SK-N-SH treated with all-trans-retinoic acid at 6 μM for 48 hours (cell line): Measurements from ENCODE around the gene FRK.

ENCODE experiments used
- ATAC-seq: fragments of 200-7000 bp; cut with Tn5 transposase; 3 replicates; pipeline ENCODE4 v1.9.1; 2020; ENCODE audit warnings: mild to moderate bottlenecking, moderate library complexity
- BACH2 ChIP-seq: fragments of 250-450 bp; sonication (Bioruptor Pico); IDR thresholded peaks from 2 replicates; pipeline ENCODE4 v1.9.0; 2021; ENCODE audit warnings: mild to moderate bottlenecking, borderline replicate concordance
- CREB5 ChIP-seq: fragments of 250-450 bp; sonication (Bioruptor Pico); IDR thresholded peaks from 2 replicates; pipeline ENCODE4 v1.5.1; 2020; ENCODE audit warnings: low read depth, mild to moderate bottlenecking, moderate library complexity
- CSDC2 ChIP-seq: fragments of 250-450 bp; sonication (Bioruptor Pico); IDR thresholded peaks from 2 replicates; pipeline ENCODE4 v1.5.0; 2020; ENCODE audit warnings: mild to moderate bottlenecking, moderate library complexity
- CSRNP3 ChIP-seq: fragments of 250-450 bp; sonication (Bioruptor Pico); IDR thresholded peaks from 2 replicates; pipeline ENCODE4 v1.5.1; 2021; ENCODE audit warnings: mild to moderate bottlenecking, moderate library complexity
- ESRRG ChIP-seq: fragments of 250-450 bp; sonication (Bioruptor Pico); IDR thresholded peaks from 2 replicates; pipeline ENCODE4 v1.6.1; 2021; ENCODE audit warnings: mild to moderate bottlenecking
- GLIS3 ChIP-seq: fragments of 250-450 bp; sonication (Bioruptor Pico); IDR thresholded peaks from 2 replicates; pipeline ENCODE4 v1.5.0; 2020; ENCODE audit warnings: mild to moderate bottlenecking, moderate library complexity
- ISL1 ChIP-seq: fragments of 250-450 bp; sonication (Bioruptor Pico); IDR thresholded peaks from 2 replicates; pipeline ENCODE4 v2.1.2; 2022; ENCODE audit warnings: mild to moderate bottlenecking, moderate library complexity
- PATZ1 ChIP-seq: fragments of 250-450 bp; sonication (Bioruptor Pico); IDR thresholded peaks from 2 replicates; pipeline ENCODE4 v1.8.0; 2020; ENCODE audit warnings: mild to moderate bottlenecking, moderate library complexity, borderline replicate concordance
- POU6F1 ChIP-seq: fragments of 250-450 bp; sonication (Bioruptor Pico); IDR thresholded peaks from 2 replicates; pipeline ENCODE4 v1.8.0; 2021; ENCODE audit warnings: low read depth, mild to moderate bottlenecking, moderate library complexity, borderline replicate concordance
- PPARA ChIP-seq: fragments of 250-450 bp; sonication (Bioruptor Pico); IDR thresholded peaks from 2 replicates; pipeline ENCODE4 v1.5.0; 2020; ENCODE audit warnings: mild to moderate bottlenecking, borderline replicate concordance
- RARB ChIP-seq: fragments of 250-450 bp; sonication (Bioruptor Pico); IDR thresholded peaks from 2 replicates; pipeline ENCODE4 v1.8.0; 2021; ENCODE audit warnings: mild to moderate bottlenecking, moderate library complexity
- TCF4 ChIP-seq: fragments of 250-450 bp; sonication (Bioruptor Pico); IDR thresholded peaks from 2 replicates; pipeline ENCODE4 v1.8.0; 2021; ENCODE audit warnings: mild to moderate bottlenecking, moderate library complexity, borderline replicate concordance
- TSHZ2 ChIP-seq: fragments of 250-450 bp; sonication (Bioruptor Pico); IDR thresholded peaks from 2 replicates; pipeline ENCODE4 v1.5.0; 2020; ENCODE audit warnings: mild to moderate bottlenecking, moderate library complexity
- ZC3H10 ChIP-seq: fragments of 250-450 bp; sonication (Bioruptor Pico); IDR thresholded peaks from 2 replicates; pipeline ENCODE4 v1.5.1; 2021; ENCODE audit warnings: mild to moderate bottlenecking, moderate library complexity
- ZFP30 ChIP-seq: fragments of 450-650 bp; formaldehyde crosslinking; IDR thresholded peaks from 2 replicates; pipeline ENCODE4 v1.5.0; 2022; ENCODE audit warnings: mild to moderate bottlenecking, moderate library complexity
- ZNF70 ChIP-seq: fragments of 450-650 bp; formaldehyde crosslinking; IDR thresholded peaks from 2 replicates; pipeline ENCODE4 v1.5.0; 2020; ENCODE audit warnings: mild to moderate bottlenecking, moderate library complexity
- ZNF8 ChIP-seq: fragments of 450-650 bp; formaldehyde crosslinking; IDR thresholded peaks from 2 replicates; pipeline ENCODE4 v1.5.0; 2020; ENCODE audit warnings: mild to moderate bottlenecking, moderate library complexity

The FRK gene

GRCh38 chr6:115887891-115888290 lies 172.8 kb downstream of the FRK start:
- ATAC-seq = no peak
- TF ChIP-seq CSDC2 (CRISPR knock-in tag) (no peak), ZNF8 (CRISPR knock-in tag) (no peak), GLIS3 (no peak), BACH2 (CRISPR knock-in tag) (no peak), PATZ1 (CRISPR knock-in tag) (no peak), ESRRG (CRISPR knock-in tag) (no peak), CSRNP3 (CRISPR knock-in tag) (no peak)

- ATAC-seq = no peak
- TF ChIP-seq ISL1 (CRISPR knock-in tag) (no peak), ZFP30 (CRISPR knock-in tag) (no peak), TSHZ2 (no peak), PATZ1 (CRISPR knock-in tag) (no peak), POU6F1 (CRISPR knock-in tag) (no peak), ZC3H10 (CRISPR knock-in tag) (no peak), ZNF70 (CRISPR knock-in tag) (no peak), PPARA (CRISPR knock-in tag) (no peak)
These were observed 174.9 kb downstream of the FRK start for GRCh38 chr6:115885636-115886366.

- TF ChIP-seq PATZ1 (CRISPR knock-in tag) = no peak
- no peak for TF ChIP-seq BACH2 (CRISPR knock-in tag)
- TF ChIP-seq TCF4 (CRISPR knock-in tag) = no peak
- no peak for TF ChIP-seq RARB
- TF ChIP-seq ISL1 (CRISPR knock-in tag) = no peak
- no peak for TF ChIP-seq CSRNP3 (CRISPR knock-in tag)
- TF ChIP-seq ZFP30 (CRISPR knock-in tag) = no peak
- TF ChIP-seq ZC3H10 (CRISPR knock-in tag) = no peak
- no peak for TF ChIP-seq CSDC2 (CRISPR knock-in tag)
- TF ChIP-seq CREB5 (CRISPR knock-in tag) = no peak
- TF ChIP-seq POU6F1 (CRISPR knock-in tag) = no peak
- no peak for ATAC-seq
These were observed 177.9 kb downstream of the FRK start for GRCh38 chr6:115882771-115883170.
